CD4-positive, alpha-beta T cell (primary cell): Measurements from ENCODE around the gene BAG5. TPM values are rescaled to one million over a fixed set of nuclear protein-coding genes. Genes with fewer than 3 reads are reported as not detected.

Experiments
- ATAC-seq: fragments of 200-7000 bp; cut with Tn5 transposase; one replicate; pipeline ENCODE4 v1.10.0; 2022; ENCODE audit warnings: mild to moderate bottlenecking; ENCODE audit not compliant: poor library complexity
- CTCF ChIA-PET: fragments of 350-600 bp; sonication (Branson Sonifier 250); formaldehyde crosslinking; loops from one replicate; lab custom pipeline; 2021; ENCODE audit warnings: antibody characterized with exemption, inconsistent platforms; lab: Charles Lee
- POLR2A ChIA-PET: fragments of 350-600 bp; sonication (Branson Sonifier 250); formaldehyde crosslinking; loops from one replicate; lab custom pipeline; 2021; ENCODE audit warnings: antibody characterized with exemption, inconsistent platforms; lab: Charles Lee
- DNase-seq, 14 experiments: peaks; one replicate each; pipeline ENCODE4 v3.0.0-alpha.2; 2013 to 2020; ENCODE audit warnings: mixed read lengths in 2 of 14
- H3K27ac ChIP-seq, 2 donors: one replicate each; pipeline versions ENCODE4 v1.5.1 to v1.7.0; 2013; ENCODE audit warnings: low read length in 2 of 2, low read depth in 1 of 2, mild to moderate bottlenecking in 1 of 2
- H3K27me3 ChIP-seq, 2 experiments: 1 replicate in 1 of 2; 2 replicates in 1 of 2; pipeline versions ENCODE4 v1.6.1 to v1.7.0; 2013; ENCODE audit warnings: low read length in 2 of 2, control low read depth in 1 of 2, mild to moderate bottlenecking in 1 of 2, moderate library complexity in 1 of 2; ENCODE audit not compliant: insufficient read depth in 2 of 2, control insufficient read depth in 1 of 2
- H3K36me3 ChIP-seq: one replicate; pipeline ENCODE4 v1.6.1; 2013; ENCODE audit warnings: low read length, control low read depth; ENCODE audit not compliant: insufficient read depth
- H3K4me1 ChIP-seq: one replicate; pipeline ENCODE4 v1.6.1; 2013; ENCODE audit warnings: low read length, control low read depth; ENCODE audit not compliant: insufficient read depth
- H3K4me3 ChIP-seq: one replicate; pipeline ENCODE4 v1.5.1; 2013; ENCODE audit warnings: mild to moderate bottlenecking, low read length, moderate library complexity
- H3K9me3 ChIP-seq, 2 experiments: 1 replicate in 1 of 2; 2 replicates in 1 of 2; pipeline versions ENCODE4 v1.6.1 to v1.7.0; 2013; ENCODE audit warnings: low read length in 2 of 2, mild to moderate bottlenecking in 2 of 2, control low read depth in 1 of 2, moderate library complexity in 1 of 2; ENCODE audit not compliant: control insufficient read depth in 1 of 2, insufficient read depth in 1 of 2
- H3K27ac Mint-ChIP-seq: one replicate; pipeline ENCODE4 v1.8.0; 2020; ENCODE audit warnings: mixed read lengths
- H3K27me3 Mint-ChIP-seq: one replicate; pipeline ENCODE4 v1.8.0; 2021; ENCODE audit warnings: mixed read lengths
- H3K36me3 Mint-ChIP-seq: one replicate; pipeline ENCODE4 v1.8.0; 2021; ENCODE audit warnings: low read depth, mixed read lengths
- H3K4me1 Mint-ChIP-seq: one replicate; pipeline ENCODE4 v1.8.0; 2021; ENCODE audit warnings: low read depth, mixed read lengths
- H3K4me3 Mint-ChIP-seq: one replicate; pipeline ENCODE4 v1.8.0; 2020; ENCODE audit warnings: mild to moderate bottlenecking, mixed read lengths
- H3K9me3 Mint-ChIP-seq: one replicate; pipeline ENCODE4 v1.8.0; 2020; ENCODE audit warnings: mixed read lengths
- CTCF ChIP-seq: fragments of 200-600 bp; IDR thresholded peaks from one replicate; pipeline ENCODE4 v1.8.0; 2022; ENCODE audit warnings: antibody characterized with exemption, mild to moderate bottlenecking
- intact Hi-C, 2 experiments: fragments of 100-400 bp; cut with DNase I in 1 of 2; cut with micrococcal nuclease in 1 of 2; formaldehyde crosslinking; loops; one replicate each; pipeline versions ENCODE4 v1.15.1 to v1.9.0; 2023 to 2025; cut with DNase I, micrococcal nuclease
- total RNA-seq, 174 experiments: library from RNA in 2 of 174; stranded (reverse) in 2 of 174; gene quantifications; one replicate each; pipeline ENCODE4 v1.2.3 and lab custom pipeline; 2021 to 2026

The BAG5 gene
- total RNA-seq, 2 experiments from 2014 or later: 39.4 to 40.3 TPM

GRCh38 chr14:103568952-103569351 lies 6.5 kb upstream of the BAG5 start:
- Histone ChIP-seq H3K4me3 (no peak overlapping the region), H3K9me3 (no peaks in the 10 kb centered on the region), H3K27me3 (no peaks in the 10 kb centered on the region), H3K27ac (no peak overlapping the region), H3K36me3 (peaks cover 16% of the 10 kb centered on the region), H3K4me1 (peaks cover 11% of the 10 kb centered on the region)
- DNase-seq (no peak), ATAC-seq (no peak)
- H3K4me1 Mint-ChIP-seq: peaks cover 13% of the 10 kb centered on the region
- no peaks in the 10 kb centered on the region for H3K27me3 Mint-ChIP-seq
- H3K4me3 Mint-ChIP-seq: no peak overlapping the region
- CTCF ChIA-PET: no interaction called here
- no peak overlapping the region for H3K27ac Mint-ChIP-seq
- peaks cover 23% of the 10 kb centered on the region for H3K36me3 Mint-ChIP-seq
- H3K9me3 Mint-ChIP-seq: no peaks in the 10 kb centered on the region
- intact Hi-C loops: loop anchor here in 1 of 2 experiments (5.0 to 10.0 kb wide), 2 partner anchors 278 to 1204 kb away; partner anchors contain the start of genes CINP, PPP1R13B and TECPR2
- no peak for TF ChIP-seq CTCF
- POLR2A ChIA-PET: no interaction called here

- no peak for TF ChIP-seq CTCF
- peak overlapping the region; percentile 99 for H3K4me3 ChIP-seq
- H3K36me3 ChIP-seq: peaks cover 24% of the 10 kb centered on the region
- no peak for ATAC-seq
- no peak for DNase-seq
- peak overlapping the region; percentile 93 for H3K4me3 Mint-ChIP-seq
- H3K4me1 ChIP-seq: peaks cover 45% of the 10 kb centered on the region
- no peaks in the 10 kb centered on the region for H3K9me3 Mint-ChIP-seq
- H3K27ac Mint-ChIP-seq: peak overlapping the region; percentile 94
- intact Hi-C loops: loop anchor here (5.0 to 10.0 kb wide), 5 partner anchors 37 to 1199 kb away; partner anchors contain the start of genes CINP (in 1 of the 2), MARK3 (in 1 of the 2), TECPR2 (in 1 of the 2) and TRMT61A (in 1 of the 2)
- H3K9me3 ChIP-seq: no peaks in the 10 kb centered on the region
- H3K27me3 Mint-ChIP-seq: no peaks in the 10 kb centered on the region
- ChIA-PET POLR2A (no interaction called here), CTCF (no interaction called here)
- no peak overlapping the region for H3K27ac ChIP-seq
- H3K27me3 ChIP-seq: no peaks in the 10 kb centered on the region
- H3K36me3 Mint-ChIP-seq: peaks cover 41% of the 10 kb centered on the region
- peaks cover 53% of the 10 kb centered on the region for H3K4me1 Mint-ChIP-seq
These were observed 1.5 kb upstream of the BAG5 start for GRCh38 chr14:103563844-103564505.

- H3K9me3 ChIP-seq: no peaks in the 10 kb centered on the region
- ATAC-seq (peak; percentile 37), DNase-seq (peak in 2 of 14 experiments; percentile 5 to 15)
- no peaks in the 10 kb centered on the region for H3K27me3 ChIP-seq
- peaks cover 50% of the 10 kb centered on the region for H3K4me1 ChIP-seq
- peaks cover 61% of the 10 kb centered on the region for H3K4me1 Mint-ChIP-seq
- peak overlapping the region; percentile 68 to 85 for H3K27ac ChIP-seq
- H3K4me3 ChIP-seq: peak overlapping the region; percentile 99
- POLR2A ChIA-PET: no interaction called here
- H3K4me3 Mint-ChIP-seq: peak overlapping the region; percentile 93
- H3K9me3 Mint-ChIP-seq: no peaks in the 10 kb centered on the region
- CTCF ChIA-PET: no interaction called here
- TF ChIP-seq CTCF: no peak
- no peaks in the 10 kb centered on the region for H3K27me3 Mint-ChIP-seq
- intact Hi-C loops: loop anchor here (5.0 to 10.0 kb wide), 5 partner anchors 36 to 1198 kb away; partner anchors contain the start of genes CINP (in 1 of the 2), MARK3 (in 1 of the 2), TECPR2 (in 1 of the 2) and TRMT61A (in 1 of the 2)
- peaks cover 49% of the 10 kb centered on the region for H3K36me3 Mint-ChIP-seq
- H3K36me3 ChIP-seq: peaks cover 28% of the 10 kb centered on the region
- peak overlapping the region; percentile 94 for H3K27ac Mint-ChIP-seq
These were observed 766 bp upstream of the BAG5 start for GRCh38 chr14:103563226-103563620.
